ENCODE data around the gene AIG1.
A peak's percentile ranks its signal among the peaks of the same experiment; 100 is the strongest.

AIG1 gene

GRCh38 chr6:143098054-143098671 lies 37.5 kb downstream of the AIG1 start:
- DNase-seq: no peak

GRCh38 chr6:143099647-143100046 lies 39.0 kb downstream of the AIG1 start:
- no peak for DNase-seq

- DNase-seq: no peak
Observed at GRCh38 chr6:143100429-143100828, 39.7 kb downstream of the AIG1 start.

GRCh38 chr6:143103916-143104315 lies 43.2 kb downstream of the AIG1 start:
- DNase-seq: no peak

- DNase-seq: no peak
Observed at GRCh38 chr6:143107440-143107839, 46.8 kb downstream of the AIG1 start.

GRCh38 chr6:143107911-143108761 lies 47.4 kb downstream of the AIG1 start:
- DNase-seq: no peak

- DNase-seq: no peak
Observed at GRCh38 chr6:143109196-143109595, 48.5 kb downstream of the AIG1 start.

GRCh38 chr6:143110572-143110971 lies 49.9 kb downstream of the AIG1 start:
- no peak for DNase-seq

GRCh38 chr6:143110996-143111395 lies 50.3 kb downstream of the AIG1 start:
- no peak for DNase-seq

- no peak for DNase-seq
Observed at GRCh38 chr6:143111443-143111842, 50.8 kb downstream of the AIG1 start.

- DNase-seq: no peak
Observed at GRCh38 chr6:143112084-143112768, 51.5 kb downstream of the AIG1 start.

- DNase-seq: no peak
Observed at GRCh38 chr6:143112837-143113236, 52.1 kb downstream of the AIG1 start.

- no peak for DNase-seq
Observed at GRCh38 chr6:143115728-143116127, 55.0 kb downstream of the AIG1 start.

GRCh38 chr6:143117108-143117507 lies 56.4 kb downstream of the AIG1 start:
- no peak for DNase-seq

- no peak for DNase-seq
Observed at GRCh38 chr6:143119260-143119659, 58.6 kb downstream of the AIG1 start.

GRCh38 chr6:143123081-143123480 lies 62.4 kb downstream of the AIG1 start:
- no peak for DNase-seq

- no peak for DNase-seq
Observed at GRCh38 chr6:143123941-143124340, 63.3 kb downstream of the AIG1 start.

GRCh38 chr6:143125455-143125854 lies 64.8 kb downstream of the AIG1 start:
- DNase-seq: no peak

GRCh38 chr6:143125864-143126573 lies 65.3 kb downstream of the AIG1 start:
- peak; percentile 7 for DNase-seq

GRCh38 chr6:143126574-143126941 lies 65.9 kb downstream of the AIG1 start:
- DNase-seq: no peak

- DNase-seq: no peak
Observed at GRCh38 chr6:143127941-143128680, 67.4 kb downstream of the AIG1 start.

- no peak for DNase-seq
Observed at GRCh38 chr6:143128681-143129015, 68.0 kb downstream of the AIG1 start.

GRCh38 chr6:143130928-143131327 lies 70.2 kb downstream of the AIG1 start:
- DNase-seq: no peak
